Right atrium auricular region (tissue), 2 donors: ENCODE measurements around the gene ELF1. TPM values are rescaled to one million over a fixed set of nuclear protein-coding genes. Genes with fewer than 3 reads are reported as not detected.

Experiments
- DNase-seq: peaks from one replicate; pipeline ENCODE4 v3.0.0-alpha.2; 2019; ENCODE audit warnings: low spot score
- H3K27ac ChIP-seq, 2 donors: fragments of 200-600 bp; sonication (generic); 1 replicate in 1 of 2; 2 replicates in 1 of 2; pipeline ENCODE4 v1.5.1; 2016 to 2019
- H3K27me3 ChIP-seq, 2 donors: fragments of 200-600 bp; sonication (generic); one replicate each; pipeline versions ENCODE4 v1.5.1 to v1.6.0; 2017 to 2019
- H3K36me3 ChIP-seq: fragments of 200-600 bp; sonication (generic); one replicate; pipeline ENCODE4 v1.5.1; 2016
- H3K4me1 ChIP-seq, 2 donors: fragments of 200-600 bp; sonication (generic); one replicate each; pipeline versions ENCODE4 v1.5.1 to v1.6.0; 2017 to 2019
- H3K4me3 ChIP-seq, 2 donors: fragments of 200-600 bp; sonication (generic); 1 replicate in 1 of 2; 2 replicates in 1 of 2; pipeline ENCODE4 v1.5.1; 2017 to 2019; ENCODE audit warnings: mild to moderate bottlenecking in 1 of 2, moderate library complexity in 1 of 2
- H3K9me3 ChIP-seq, 2 donors: fragments of 200-600 bp; sonication (generic); one replicate each; pipeline ENCODE4 v1.5.1; 2019
- CTCF ChIP-seq, 2 donors: fragments of 200-600 bp; sonication (generic); IDR thresholded peaks; one replicate each; pipeline ENCODE4 v1.5.1; 2019; ENCODE audit warnings: antibody characterized with exemption in 2 of 2
- total RNA-seq, 2 donors: library from RNA; depleted of rRNA; stranded (reverse); fragments of >200 nt; gene quantifications; one replicate each; pipeline ENCODE4 v1.1.0, GENCODE V29; 2016

Gene ELF1
- total RNA-seq, 2 donors from 2014 or later, result 39.1 to 54.2 TPM

GRCh38 chr13:41001695-41002094 lies 17.4 kb downstream of the ELF1 start:
- DNase-seq, result no peak
- peaks cover 0 to 43% of the 10 kb centered on the region in 2 donors for H3K4me1 ChIP-seq
- no peaks in the 10 kb centered on the region for H3K36me3 ChIP-seq
- TF ChIP-seq CTCF (IDR thresholded peaks at IDR 0.05), result no peak
- no peak overlapping the region for H3K27ac ChIP-seq
- H3K27me3 ChIP-seq, result no peaks in the 10 kb centered on the region
- H3K4me3 ChIP-seq, result no peak overlapping the region
- H3K9me3 ChIP-seq, result no peaks in the 10 kb centered on the region

GRCh38 chr13:40999416-40999815 lies 19.7 kb downstream of the ELF1 start:
- H3K36me3 ChIP-seq, result no peaks in the 10 kb centered on the region
- H3K27ac ChIP-seq, result no peak overlapping the region
- H3K27me3 ChIP-seq, result no peaks in the 10 kb centered on the region
- no peak overlapping the region for H3K4me3 ChIP-seq
- no peaks in the 10 kb centered on the region for H3K9me3 ChIP-seq
- H3K4me1 ChIP-seq, result peaks cover 0 to 43% of the 10 kb centered on the region in 2 donors
- TF ChIP-seq CTCF (IDR thresholded peaks at IDR 0.05), result no peak
- no peak for DNase-seq

- no peak for TF ChIP-seq CTCF (IDR thresholded peaks at IDR 0.05)
- Histone ChIP-seq H3K9me3 (no peaks in the 10 kb centered on the region), H3K27ac (no peak overlapping the region), H3K36me3 (no peaks in the 10 kb centered on the region), H3K4me1 (peaks cover 0 to 40% of the 10 kb centered on the region in 2 donors), H3K4me3 (no peak overlapping the region), H3K27me3 (no peaks in the 10 kb centered on the region)
- no peak for DNase-seq
These were observed 22.6 kb downstream of the ELF1 start for GRCh38 chr13:40996426-40997092.

GRCh38 chr13:40995997-40996396 lies 23.1 kb downstream of the ELF1 start:
- Histone ChIP-seq H3K4me1 (peaks cover 0 to 36% of the 10 kb centered on the region in 2 donors), H3K27me3 (no peaks in the 10 kb centered on the region), H3K36me3 (no peaks in the 10 kb centered on the region), H3K4me3 (no peak overlapping the region), H3K27ac (no peak overlapping the region), H3K9me3 (no peaks in the 10 kb centered on the region)
- no peak for TF ChIP-seq CTCF (IDR thresholded peaks at IDR 0.05)
- DNase-seq, result no peak

GRCh38 chr13:40994581-40995230 lies 24.4 kb downstream of the ELF1 start:
- Histone ChIP-seq H3K4me1 (peaks cover 0 to 31% of the 10 kb centered on the region in 2 donors), H3K9me3 (no peaks in the 10 kb centered on the region), H3K27me3 (no peaks in the 10 kb centered on the region), H3K4me3 (no peak overlapping the region), H3K27ac (no peak overlapping the region), H3K36me3 (no peaks in the 10 kb centered on the region)
- DNase-seq, result no peak
- no peak for TF ChIP-seq CTCF (IDR thresholded peaks at IDR 0.05)
